Left cardiac atrium (tissue), 4 donors: ENCODE results near the gene MRI1. TPM values are rescaled to one million over a fixed set of nuclear protein-coding genes. Genes with fewer than 3 reads are reported as not detected.

Experiments used
- ATAC-seq, 2 donors: fragments of 200-7000 bp; cut with Tn5 transposase; one replicate each; pipeline ENCODE4 v1.9.1; 2020; ENCODE audit warnings: mild to moderate bottlenecking in 2 of 2, moderate library complexity in 2 of 2
- DNase-seq: peaks from one replicate; pipeline ENCODE4 v3.0.0-alpha.2; 2020
- intact Hi-C, 2 donors: fragments of 100-400 bp; cut with DNase I; formaldehyde crosslinking; loops; one replicate each; pipeline versions ENCODE4 v1.14.1 to v1.15.1; 2022 to 2023
- total RNA-seq, 2 donors: library from RNA; stranded (reverse); fragmentation: NEBNext Ultra II Directional; extraction: Animal tissue kit (Norgen Biotek cat#: 25700); gene quantifications; one replicate each; pipeline ENCODE4 v1.2.1, GENCODE V29; 2021
- donor health status: DM: no; HTN: yes; CAD: no.
- donor health status: DM: no; HTN: yes; CAD: no; lungs with severe emphysema.
- donor health status: DM: yes; HTN: yes; CAD: no.
- donor health status: Dilated cardiomyopathy.

MRI1 gene
- total RNA-seq, 2 donors from 2014 or later = 15.8 to 16.4 TPM

GRCh38 chr19:13808856-13809255, 44.5 kb downstream of the MRI1 start:
- DNase-seq (no peak), ATAC-seq (no peak)
- intact Hi-C loops = no loop called here

GRCh38 chr19:13812544-13812943, 48.2 kb downstream of the MRI1 start:
- intact Hi-C loops = no loop called here
- DNase-seq (no peak), ATAC-seq (no peak)

DNA sequence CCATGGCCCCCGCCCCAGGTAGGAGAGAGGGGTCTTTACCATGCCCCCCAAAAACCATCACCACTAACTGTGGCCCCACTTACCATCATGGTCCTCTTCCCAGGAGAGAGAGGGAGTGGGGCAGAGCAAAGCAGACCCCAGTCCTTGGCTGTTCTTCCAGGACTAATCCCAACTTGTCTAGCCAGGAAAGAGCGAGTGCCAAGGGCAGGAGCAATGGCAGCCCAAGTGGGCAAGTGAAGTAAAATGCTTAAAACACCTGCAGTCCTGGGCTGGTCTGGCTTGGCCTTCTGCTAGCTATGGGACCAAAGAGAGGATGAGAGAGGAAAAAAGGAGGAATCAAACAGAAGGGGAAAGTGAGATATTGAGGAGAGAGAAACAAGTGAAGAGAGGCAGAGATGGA, 48.8 kb downstream of the MRI1 start:
- intact Hi-C loops = no loop called here
- ATAC-seq = no peak
- DNase-seq = no peak

GRCh38 chr19:13814550-13814949, 50.2 kb downstream of the MRI1 start:
- ATAC-seq = no peak
- intact Hi-C loops = no loop called here

DNA sequence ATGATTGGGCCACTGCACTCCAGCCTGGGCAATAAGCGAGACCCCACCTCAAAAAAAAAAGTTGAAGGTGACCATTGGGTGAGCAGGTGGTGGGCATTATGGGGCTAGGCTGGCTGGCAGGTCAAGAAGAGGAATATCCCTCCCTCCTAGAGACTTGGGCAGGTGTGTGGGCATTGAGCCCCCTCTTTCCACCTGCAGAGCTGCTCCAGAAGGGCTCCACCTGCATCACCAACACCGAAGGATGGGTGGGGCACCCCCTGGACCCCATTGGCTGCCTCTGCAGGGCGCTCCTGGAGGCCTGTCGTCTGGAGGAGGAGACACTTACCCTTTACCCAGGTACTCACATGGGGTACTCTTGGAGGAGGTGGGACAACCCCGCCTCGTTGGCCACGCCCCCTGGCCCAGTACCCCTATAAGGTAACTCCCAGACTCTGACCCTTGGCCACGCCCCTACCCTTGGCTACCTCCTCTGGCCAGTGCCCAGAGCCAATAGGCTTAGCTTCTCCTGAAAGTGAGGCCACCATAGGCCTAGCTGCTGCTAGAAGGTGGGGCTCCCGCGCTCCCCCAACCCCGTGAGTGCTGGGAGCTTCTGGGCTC, 52.8 kb downstream of the MRI1 start:
- peak; percentile 32 to 48 for ATAC-seq
- intact Hi-C loops = no loop called here
- no peak for DNase-seq

More at GRCh38 chr19:13814550-13814949, 50.2 kb downstream of the MRI1 start:
- DNase-seq = no peak

DNA sequence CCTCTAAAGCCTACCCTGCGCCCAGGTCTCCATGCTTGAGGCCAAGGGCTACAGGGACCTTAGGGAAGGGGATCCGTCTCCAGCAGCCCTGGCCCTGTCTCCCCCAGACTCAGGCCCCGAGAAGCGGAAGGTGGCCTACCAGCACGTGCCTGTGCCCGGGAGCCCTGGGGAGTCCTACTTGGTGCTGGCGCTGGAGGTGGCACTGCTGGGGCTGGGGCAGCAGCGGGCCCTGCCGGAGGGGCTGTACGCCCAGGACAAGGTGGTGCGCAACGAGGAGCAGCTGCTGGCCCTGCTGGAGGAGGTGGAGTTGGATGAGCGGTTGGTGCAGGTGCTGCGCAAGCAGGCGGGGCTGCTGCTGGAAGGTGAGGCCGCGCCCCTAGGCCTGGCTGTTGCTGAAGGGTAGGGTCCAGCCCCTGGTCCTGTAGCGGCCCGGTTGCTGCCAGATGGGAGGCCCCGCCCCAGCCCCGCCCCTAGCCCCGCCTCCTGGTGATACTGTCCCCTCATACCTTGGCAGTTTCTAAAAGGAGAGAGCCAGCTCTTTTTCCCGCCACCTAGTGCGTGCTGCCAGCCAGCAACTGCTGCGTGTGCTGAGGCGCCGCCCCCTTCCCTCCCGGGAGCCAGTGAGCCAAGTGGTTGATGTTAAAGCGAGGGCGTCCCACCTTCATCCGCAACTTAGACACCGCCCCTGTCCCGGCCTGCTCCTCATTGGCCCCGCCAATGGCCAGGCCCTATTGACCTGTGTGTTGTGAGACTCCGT, 53.5 kb downstream of the MRI1 start:
- peak; percentile 54 to 60 for ATAC-seq
- intact Hi-C loops = no loop called here
- DNase-seq = peak; percentile 57

- intact Hi-C loops = no loop called here
- no peak for DNase-seq
- ATAC-seq = no peak
Measured at GRCh38 chr19:13819238-13819637, 54.9 kb downstream of the MRI1 start.

- ATAC-seq = no peak
- intact Hi-C loops = no loop called here
- no peak for DNase-seq
Measured at GRCh38 chr19:13821292-13821691, 57.0 kb downstream of the MRI1 start.

DNA sequence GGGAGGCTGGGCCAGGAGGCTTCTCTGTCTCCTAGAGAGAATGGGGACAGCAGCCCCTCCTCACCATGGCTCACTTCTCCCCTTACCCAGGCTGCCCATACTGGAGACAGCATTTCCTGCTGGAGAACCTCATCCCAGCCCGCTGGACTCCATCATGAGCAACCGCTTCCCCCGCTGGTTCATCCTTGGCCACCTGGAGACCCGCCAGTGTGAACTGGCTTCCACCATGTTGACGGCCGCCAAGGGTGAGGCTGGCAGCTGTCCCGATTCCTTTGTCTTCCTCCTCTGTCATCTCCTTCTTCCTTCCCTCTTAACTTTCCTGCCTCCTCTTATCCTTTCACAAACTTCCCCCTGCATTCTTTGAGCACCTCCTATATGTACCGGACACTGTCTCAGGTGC, 58.9 kb downstream of the MRI1 start:
- DNase-seq (no peak), ATAC-seq (peak; percentile 11 to 15)
- intact Hi-C loops = no loop called here

Other genes with a start within 250 kb of the MRI1 start
- 10 to 100 TPM; 82.6 to 83.2 TPM for gene C19orf53, start 9.9 kb downstream of the MRI1 start, total RNA-seq
- 1 to 10 TPM; 3.4 to 7.3 TPM for gene ZSWIM4, start 30.9 kb downstream of the MRI1 start, total RNA-seq
- 1 to 10 TPM; 1.0 to 1.2 TPM for gene NANOS3, start 112.6 kb downstream of the MRI1 start, total RNA-seq
- gene BRME1, start 141.6 kb downstream of the MRI1 start, total RNA-seq = 1 to 10 TPM in 1 of 2 donors, under 1 TPM in 1; 0.62 to 1.1 TPM
- 10 to 100 TPM; 19.4 to 20.5 TPM for gene CC2D1A, start 141.7 kb downstream of the MRI1 start, total RNA-seq
- 1 to 10 TPM; 1.1 to 1.4 TPM for gene PODNL1, start 173.9 kb downstream of the MRI1 start, total RNA-seq
- gene DCAF15, start 188.0 kb downstream of the MRI1 start, total RNA-seq = 10 to 100 TPM; 17.1 to 19.2 TPM
- gene RFX1, start 241.8 kb downstream of the MRI1 start, total RNA-seq = 10 to 100 TPM; 11.0 to 12.3 TPM